Panc1 (cell line): ENCODE measurements around the gene PTPRE. TPM values are rescaled to one million over a fixed set of nuclear protein-coding genes. Genes with fewer than 3 reads are reported as not detected.

Source experiments
- ATAC-seq: fragments of 200-7000 bp; cut with Tn5 transposase; 2 replicates; pipeline ENCODE4 v1.9.1; 2020; ENCODE audit warnings: mild to moderate bottlenecking, moderate library complexity
- BruUV-seq: library from RNA; stranded (reverse); fragments of 400-500 nt; replicated peaks from 2 replicates; lab custom pipeline; 2021; lab: Mats Ljungman, UMichigan
- CTCF ChIA-PET: fragments of 300-600 bp; sonication (Branson Sonifier 250); formaldehyde crosslinking; loops from one replicate; lab custom pipeline; 2022; ENCODE audit warnings: antibody characterized with exemption; lab: Charles Lee
- POLR2A ChIA-PET: fragments of 300-600 bp; sonication (Branson Sonifier 250); formaldehyde crosslinking; loops from one replicate; lab custom pipeline; 2022; ENCODE audit warnings: antibody characterized with exemption; lab: Charles Lee
- DNase-seq: peaks from one replicate; pipeline ENCODE4 v3.0.0-alpha.2; 2010; ENCODE audit warnings: low read depth, low spot score
- H3K27ac ChIP-seq: 2 replicates; pipeline ENCODE4 v1.5.1; 2011; ENCODE audit warnings: mild to moderate bottlenecking, low read length, inconsistent platforms
- H3K27me3 ChIP-seq: fragments of 200-500 bp; sonication (Bioruptor generic); 2 replicates; pipeline ENCODE4 v1.6.0; 2014; ENCODE audit warnings: low read length, inconsistent platforms; ENCODE audit not compliant: control insufficient read depth, insufficient read depth
- H3K36me3 ChIP-seq: fragments of 200-500 bp; sonication (Bioruptor generic); 2 replicates; pipeline ENCODE4 v1.5.1; 2014; ENCODE audit warnings: inconsistent platforms, mild to moderate bottlenecking, low read length, moderate library complexity; ENCODE audit not compliant: control insufficient read depth, insufficient read depth
- H3K4me1 ChIP-seq: 2 replicates; pipeline ENCODE4 v1.5.1; 2011; ENCODE audit warnings: inconsistent platforms, mild to moderate bottlenecking, low read length, moderate library complexity; ENCODE audit not compliant: control insufficient read depth, insufficient read depth
- H3K4me3 ChIP-seq, 2 experiments: 2 replicates each; pipeline ENCODE4 v1.5.1; 2011 to 2012; ENCODE audit warnings: low read depth in 2 of 2, low read length in 2 of 2, mild to moderate bottlenecking in 2 of 2, inconsistent platforms in 1 of 2, moderate library complexity in 1 of 2
- H3K9me3 ChIP-seq: fragments of 200-500 bp; sonication (Bioruptor generic); 2 replicates; pipeline ENCODE4 v1.5.1; 2014; ENCODE audit warnings: low read depth, mild to moderate bottlenecking, inconsistent platforms, low read length, moderate library complexity; ENCODE audit not compliant: control insufficient read depth, insufficient read depth
- POLR2AphosphoS5 ChIP-seq: IDR thresholded peaks from 2 replicates; pipeline ENCODE4 v1.6.1; 2012; ENCODE audit warnings: mild to moderate bottlenecking, low read depth, low read length, moderate library complexity
- SIN3A ChIP-seq: IDR thresholded peaks from 2 replicates; pipeline ENCODE4 v1.6.1; 2012; ENCODE audit warnings: low read depth, mild to moderate bottlenecking, low read length, moderate library complexity, borderline replicate concordance; ENCODE audit not compliant: insufficient read depth
- TCF7L2 ChIP-seq: IDR thresholded peaks from 2 replicates; pipeline ENCODE4 v1.6.1; 2011; ENCODE audit warnings: mild to moderate bottlenecking, low read depth, low read length, inconsistent platforms
- in situ Hi-C: cut with HindIII; loops from 2 replicates; pipeline ENCODE4 v1.10.0; 2016; ENCODE audit warnings: low sequenced_read_pairs, low pct_unique_long_range_greater_than_20kb
- intact Hi-C: fragments of 100-400 bp; cut with micrococcal nuclease; formaldehyde crosslinking; loops from one replicate; pipeline ENCODE4 v1.10.0; 2022; ENCODE audit not compliant: unreplicated experiment
- total RNA-seq: library from RNA; stranded (reverse); gene quantifications from one replicate; pipeline ENCODE4 v1.2.1, GENCODE V29; 2021; ENCODE audit not compliant: unreplicated experiment
- TF ChIP-seq, protein P1 (sequence below), 2 experiments: IDR thresholded peaks; 2 replicates each; pipeline ENCODE4 v1.6.1; 2011 to 2012; ENCODE audit warnings: low read depth in 2 of 2, control low read depth in 1 of 2, low read length in 1 of 2, mild to moderate bottlenecking in 1 of 2, moderate library complexity in 1 of 2; ENCODE audit not compliant: insufficient read depth in 1 of 2
- TF ChIP-seq, protein P2 (sequence below): fragments of 450-650 bp; IDR thresholded peaks from 2 replicates; pipeline ENCODE4 v1.5.1; 2017; ENCODE audit warnings: mild to moderate bottlenecking

Gene PTPRE
- total RNA-seq, 1 experiment from 2014 or later: 0.44 TPM

DNA sequence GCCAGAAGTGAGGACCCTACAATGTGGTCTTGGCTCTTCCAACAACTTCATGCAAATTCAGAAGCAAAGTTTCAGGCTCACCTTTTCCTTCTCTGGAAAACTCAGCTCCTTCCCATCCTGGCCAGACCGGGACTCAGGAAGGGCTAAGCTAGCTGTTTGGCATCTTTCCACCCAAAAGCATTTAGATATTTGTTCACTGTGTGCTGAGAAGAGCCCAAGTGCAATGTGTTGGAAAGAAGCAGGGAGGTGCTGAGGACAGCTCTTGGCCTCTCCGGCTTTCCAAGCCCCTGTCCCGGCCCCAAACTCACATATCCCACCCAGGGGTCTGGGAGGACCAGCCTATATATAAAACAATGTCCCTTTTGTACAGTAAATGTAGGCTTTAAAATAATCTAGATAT lies 174.8 kb downstream of the PTPRE start:
- DNase-seq (no peak), ATAC-seq (no peak)
- POLR2A ChIA-PET: no interaction called here
- BruUV-seq: no TSS peak
- Histone ChIP-seq H3K27me3 (peaks cover 12% of the 10 kb centered on the region), H3K36me3 (no peaks in the 10 kb centered on the region), H3K9me3 (no peaks in the 10 kb centered on the region), H3K4me1 (no peaks in the 10 kb centered on the region), H3K27ac (no peak overlapping the region), H3K4me3 (no peak overlapping the region)
- intact Hi-C loops: no loop called here
- in situ Hi-C loops: no loop called here
- TF ChIP-seq, protein P1, sequence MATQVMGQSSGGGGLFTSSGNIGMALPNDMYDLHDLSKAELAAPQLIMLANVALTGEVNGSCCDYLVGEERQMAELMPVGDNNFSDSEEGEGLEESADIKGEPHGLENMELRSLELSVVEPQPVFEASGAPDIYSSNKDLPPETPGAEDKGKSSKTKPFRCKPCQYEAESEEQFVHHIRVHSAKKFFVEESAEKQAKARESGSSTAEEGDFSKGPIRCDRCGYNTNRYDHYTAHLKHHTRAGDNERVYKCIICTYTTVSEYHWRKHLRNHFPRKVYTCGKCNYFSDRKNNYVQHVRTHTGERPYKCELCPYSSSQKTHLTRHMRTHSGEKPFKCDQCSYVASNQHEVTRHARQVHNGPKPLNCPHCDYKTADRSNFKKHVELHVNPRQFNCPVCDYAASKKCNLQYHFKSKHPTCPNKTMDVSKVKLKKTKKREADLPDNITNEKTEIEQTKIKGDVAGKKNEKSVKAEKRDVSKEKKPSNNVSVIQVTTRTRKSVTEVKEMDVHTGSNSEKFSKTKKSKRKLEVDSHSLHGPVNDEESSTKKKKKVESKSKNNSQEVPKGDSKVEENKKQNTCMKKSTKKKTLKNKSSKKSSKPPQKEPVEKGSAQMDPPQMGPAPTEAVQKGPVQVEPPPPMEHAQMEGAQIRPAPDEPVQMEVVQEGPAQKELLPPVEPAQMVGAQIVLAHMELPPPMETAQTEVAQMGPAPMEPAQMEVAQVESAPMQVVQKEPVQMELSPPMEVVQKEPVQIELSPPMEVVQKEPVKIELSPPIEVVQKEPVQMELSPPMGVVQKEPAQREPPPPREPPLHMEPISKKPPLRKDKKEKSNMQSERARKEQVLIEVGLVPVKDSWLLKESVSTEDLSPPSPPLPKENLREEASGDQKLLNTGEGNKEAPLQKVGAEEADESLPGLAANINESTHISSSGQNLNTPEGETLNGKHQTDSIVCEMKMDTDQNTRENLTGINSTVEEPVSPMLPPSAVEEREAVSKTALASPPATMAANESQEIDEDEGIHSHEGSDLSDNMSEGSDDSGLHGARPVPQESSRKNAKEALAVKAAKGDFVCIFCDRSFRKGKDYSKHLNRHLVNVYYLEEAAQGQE (IDR thresholded peaks at IDR 0.05; ENCODE audit: insufficient read depth in 1 of 2, low read depth in 2 of 2, low read length in 1 of 2): no peak
- TF ChIP-seq POLR2AphosphoS5 (no peak), SIN3A (no peak), TCF7L2 (no peak)
- TF ChIP-seq, protein P2, sequence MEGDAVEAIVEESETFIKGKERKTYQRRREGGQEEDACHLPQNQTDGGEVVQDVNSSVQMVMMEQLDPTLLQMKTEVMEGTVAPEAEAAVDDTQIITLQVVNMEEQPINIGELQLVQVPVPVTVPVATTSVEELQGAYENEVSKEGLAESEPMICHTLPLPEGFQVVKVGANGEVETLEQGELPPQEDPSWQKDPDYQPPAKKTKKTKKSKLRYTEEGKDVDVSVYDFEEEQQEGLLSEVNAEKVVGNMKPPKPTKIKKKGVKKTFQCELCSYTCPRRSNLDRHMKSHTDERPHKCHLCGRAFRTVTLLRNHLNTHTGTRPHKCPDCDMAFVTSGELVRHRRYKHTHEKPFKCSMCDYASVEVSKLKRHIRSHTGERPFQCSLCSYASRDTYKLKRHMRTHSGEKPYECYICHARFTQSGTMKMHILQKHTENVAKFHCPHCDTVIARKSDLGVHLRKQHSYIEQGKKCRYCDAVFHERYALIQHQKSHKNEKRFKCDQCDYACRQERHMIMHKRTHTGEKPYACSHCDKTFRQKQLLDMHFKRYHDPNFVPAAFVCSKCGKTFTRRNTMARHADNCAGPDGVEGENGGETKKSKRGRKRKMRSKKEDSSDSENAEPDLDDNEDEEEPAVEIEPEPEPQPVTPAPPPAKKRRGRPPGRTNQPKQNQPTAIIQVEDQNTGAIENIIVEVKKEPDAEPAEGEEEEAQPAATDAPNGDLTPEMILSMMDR: no peak
- CTCF ChIA-PET: no interaction called here

DNA sequence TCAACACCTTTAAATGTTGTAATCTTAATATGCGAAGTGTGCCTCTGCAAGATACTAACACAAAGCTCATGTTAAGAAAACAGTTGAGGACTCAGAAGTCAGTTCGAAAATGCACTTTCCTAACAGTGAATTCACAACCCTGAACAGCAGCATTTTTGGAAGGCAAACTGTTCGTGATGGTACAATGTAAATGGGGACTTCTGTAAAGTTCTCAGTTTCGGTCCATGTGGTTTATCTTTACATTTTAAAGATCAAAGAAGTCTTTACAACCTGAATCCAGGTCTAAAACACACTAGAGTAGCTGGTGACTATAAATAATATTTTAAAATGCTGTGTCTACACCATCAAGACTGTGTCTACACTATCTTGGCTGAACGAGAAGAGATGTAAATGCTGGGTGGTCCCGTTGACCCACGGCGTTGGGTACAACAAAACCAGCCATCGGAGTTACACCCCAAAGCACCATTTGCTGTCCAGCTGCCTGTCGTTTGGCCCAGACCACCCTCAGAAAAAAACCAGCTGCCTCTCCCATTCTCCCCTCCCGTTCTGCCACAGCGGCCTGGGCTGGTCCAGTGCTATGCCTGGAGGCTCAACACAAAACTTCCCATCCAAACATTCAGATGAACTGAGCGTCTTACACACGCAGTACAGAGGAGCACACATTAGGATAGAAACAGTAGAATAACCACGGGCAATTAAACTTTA lies 176.4 kb downstream of the PTPRE start:
- no TSS peak for BruUV-seq
- no peak for TF ChIP-seq POLR2AphosphoS5
- TF ChIP-seq, protein P2: no peak
- TF ChIP-seq, protein P1 (IDR thresholded peaks at IDR 0.05; ENCODE audit: insufficient read depth in 1 of 2, low read depth in 2 of 2, low read length in 1 of 2): no peak
- no peak for TF ChIP-seq SIN3A
- no peak for TF ChIP-seq TCF7L2
- Histone ChIP-seq H3K9me3 (no peaks in the 10 kb centered on the region), H3K27me3 (peaks cover 12% of the 10 kb centered on the region), H3K27ac (no peak overlapping the region), H3K36me3 (no peaks in the 10 kb centered on the region), H3K4me1 (no peaks in the 10 kb centered on the region), H3K4me3 (no peak overlapping the region)
- no peak for DNase-seq
- in situ Hi-C loops (no loop called here), intact Hi-C loops (no loop called here)
- no peak for ATAC-seq
- ChIA-PET POLR2A (interaction anchor here (0.7 kb wide), 1 partner anchor 24 kb away, joined by 6 read pairs; no protein-coding TSS in a partner anchor), CTCF (no interaction called here)
